Nephron progenitor cell (in vitro differentiated cells): ENCODE results near the gene RIN1.
A peak's percentile ranks its signal among the peaks of the same experiment; 100 is the strongest.

ENCODE experiments used
- DNase-seq: peaks from one replicate; pipeline ENCODE4 v3.0.0; 2021
- H3K27ac Mint-ChIP-seq: 2 replicates; pipeline ENCODE4 v1.8.0; 2021; ENCODE audit warnings: mild to moderate bottlenecking, moderate library complexity, mixed read lengths
- H3K27me3 Mint-ChIP-seq: 2 replicates; pipeline ENCODE4 v1.8.0; 2021; ENCODE audit warnings: mild to moderate bottlenecking, low read depth, mixed read lengths; ENCODE audit not compliant: poor library complexity
- H3K36me3 Mint-ChIP-seq: 2 replicates; pipeline ENCODE4 v1.8.0; 2021; ENCODE audit warnings: low read depth, mixed read lengths
- H3K4me1 Mint-ChIP-seq: 2 replicates; pipeline ENCODE4 v1.8.0; 2021; ENCODE audit warnings: mixed read lengths
- H3K4me3 Mint-ChIP-seq: 2 replicates; pipeline ENCODE4 v1.8.0; 2021; ENCODE audit warnings: mild to moderate bottlenecking, moderate library complexity, mixed read lengths
- H3K9me3 Mint-ChIP-seq: 2 replicates; pipeline ENCODE4 v1.8.0; 2021; ENCODE audit warnings: mild to moderate bottlenecking, moderate library complexity, mixed read lengths
- TF ChIP-seq, protein P1 (sequence below): fragments of 200-600 bp; sonication (generic); IDR thresholded peaks from 2 replicates; pipeline ENCODE4 v1.5.0; 2021; ENCODE audit warnings: antibody characterized with exemption

Gene RIN1

DNA sequence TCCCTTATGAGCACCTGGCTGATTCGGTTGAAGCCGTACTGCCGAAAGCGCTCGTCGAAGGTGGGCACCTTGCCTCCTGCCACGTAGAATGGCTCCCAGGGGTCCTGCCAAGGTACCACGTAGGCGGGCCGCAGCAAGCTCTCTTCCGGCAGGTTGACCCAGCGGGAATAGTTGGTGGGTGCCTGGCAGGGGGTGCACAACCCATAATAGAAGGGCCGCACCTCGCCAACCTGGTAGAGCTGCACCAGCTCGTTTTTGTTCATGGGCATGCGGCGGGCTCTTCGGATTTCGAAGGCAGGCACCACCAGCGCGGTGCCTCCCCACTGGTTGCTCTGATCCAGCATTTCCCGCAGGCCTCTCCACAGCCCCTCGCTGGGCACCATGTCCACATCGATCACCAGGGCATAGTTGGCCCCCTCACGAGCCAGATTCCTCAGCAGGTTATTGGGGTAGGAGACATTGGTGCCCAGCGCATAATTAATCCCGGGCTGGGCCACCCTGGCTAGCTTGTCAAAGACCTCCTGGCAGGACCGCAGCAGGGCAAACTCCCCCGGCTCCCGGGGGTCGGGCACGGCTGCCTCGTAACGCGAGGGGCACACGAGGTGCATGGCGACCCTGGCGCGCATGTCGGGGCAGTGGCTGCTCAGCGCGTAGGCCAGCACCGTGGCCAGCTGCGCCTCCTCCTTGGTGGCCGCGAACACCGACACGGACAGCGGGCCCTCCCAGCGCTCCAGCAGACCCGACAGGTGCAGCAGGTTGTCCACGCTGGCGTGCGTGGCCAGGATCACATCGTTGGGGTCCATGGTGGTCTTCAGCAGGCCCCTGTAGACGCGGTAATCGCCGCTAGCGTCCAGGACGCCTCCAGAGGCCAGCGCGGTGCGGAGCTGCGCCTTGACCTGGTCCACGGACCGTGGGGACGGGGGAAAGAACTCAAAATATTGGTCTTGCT is 10.5 kb upstream of the RIN1 start:
- peaks cover 3% of the 10 kb centered on the region for H3K9me3 Mint-ChIP-seq

DNA sequence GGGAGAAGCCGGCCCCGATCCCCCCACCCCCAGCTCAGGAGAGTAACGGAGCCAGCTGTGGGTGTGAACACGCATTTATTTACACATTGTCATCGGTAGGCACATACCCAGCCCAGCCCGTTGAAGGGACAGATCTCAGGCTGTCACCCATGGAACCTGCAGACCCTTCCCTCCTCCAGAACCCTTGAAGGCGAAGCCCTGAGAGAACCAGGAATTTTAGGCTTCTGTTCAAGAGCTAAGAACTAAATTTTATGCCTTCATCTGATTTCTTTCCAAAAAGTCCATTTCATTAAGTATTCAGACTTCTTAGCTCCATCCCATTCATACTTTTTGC is 9.0 kb upstream of the RIN1 start:
- Mint-ChIP-seq H3K9me3 (peaks cover 3% of the 10 kb centered on the region), H3K27me3 (peaks cover 12% of the 10 kb centered on the region), H3K4me3 (peak overlapping the region; percentile 96), H3K27ac (peak overlapping the region; percentile 97), H3K4me1 (peaks cover 49% of the 10 kb centered on the region), H3K36me3 (peaks cover 11% of the 10 kb centered on the region)
- TF ChIP-seq, protein P1, sequence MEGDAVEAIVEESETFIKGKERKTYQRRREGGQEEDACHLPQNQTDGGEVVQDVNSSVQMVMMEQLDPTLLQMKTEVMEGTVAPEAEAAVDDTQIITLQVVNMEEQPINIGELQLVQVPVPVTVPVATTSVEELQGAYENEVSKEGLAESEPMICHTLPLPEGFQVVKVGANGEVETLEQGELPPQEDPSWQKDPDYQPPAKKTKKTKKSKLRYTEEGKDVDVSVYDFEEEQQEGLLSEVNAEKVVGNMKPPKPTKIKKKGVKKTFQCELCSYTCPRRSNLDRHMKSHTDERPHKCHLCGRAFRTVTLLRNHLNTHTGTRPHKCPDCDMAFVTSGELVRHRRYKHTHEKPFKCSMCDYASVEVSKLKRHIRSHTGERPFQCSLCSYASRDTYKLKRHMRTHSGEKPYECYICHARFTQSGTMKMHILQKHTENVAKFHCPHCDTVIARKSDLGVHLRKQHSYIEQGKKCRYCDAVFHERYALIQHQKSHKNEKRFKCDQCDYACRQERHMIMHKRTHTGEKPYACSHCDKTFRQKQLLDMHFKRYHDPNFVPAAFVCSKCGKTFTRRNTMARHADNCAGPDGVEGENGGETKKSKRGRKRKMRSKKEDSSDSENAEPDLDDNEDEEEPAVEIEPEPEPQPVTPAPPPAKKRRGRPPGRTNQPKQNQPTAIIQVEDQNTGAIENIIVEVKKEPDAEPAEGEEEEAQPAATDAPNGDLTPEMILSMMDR = no peak
- no peak for DNase-seq

More for the DNA sequence above, 10.5 kb upstream of the RIN1 start:
- H3K4me1 Mint-ChIP-seq = peaks cover 49% of the 10 kb centered on the region
- H3K4me3 Mint-ChIP-seq = peak overlapping the region; percentile 96
- no peak for DNase-seq
- TF ChIP-seq, protein P1 = no peak
- H3K27ac Mint-ChIP-seq = no peak overlapping the region
- peaks cover 15% of the 10 kb centered on the region for H3K36me3 Mint-ChIP-seq
- peaks cover 12% of the 10 kb centered on the region for H3K27me3 Mint-ChIP-seq

DNA sequence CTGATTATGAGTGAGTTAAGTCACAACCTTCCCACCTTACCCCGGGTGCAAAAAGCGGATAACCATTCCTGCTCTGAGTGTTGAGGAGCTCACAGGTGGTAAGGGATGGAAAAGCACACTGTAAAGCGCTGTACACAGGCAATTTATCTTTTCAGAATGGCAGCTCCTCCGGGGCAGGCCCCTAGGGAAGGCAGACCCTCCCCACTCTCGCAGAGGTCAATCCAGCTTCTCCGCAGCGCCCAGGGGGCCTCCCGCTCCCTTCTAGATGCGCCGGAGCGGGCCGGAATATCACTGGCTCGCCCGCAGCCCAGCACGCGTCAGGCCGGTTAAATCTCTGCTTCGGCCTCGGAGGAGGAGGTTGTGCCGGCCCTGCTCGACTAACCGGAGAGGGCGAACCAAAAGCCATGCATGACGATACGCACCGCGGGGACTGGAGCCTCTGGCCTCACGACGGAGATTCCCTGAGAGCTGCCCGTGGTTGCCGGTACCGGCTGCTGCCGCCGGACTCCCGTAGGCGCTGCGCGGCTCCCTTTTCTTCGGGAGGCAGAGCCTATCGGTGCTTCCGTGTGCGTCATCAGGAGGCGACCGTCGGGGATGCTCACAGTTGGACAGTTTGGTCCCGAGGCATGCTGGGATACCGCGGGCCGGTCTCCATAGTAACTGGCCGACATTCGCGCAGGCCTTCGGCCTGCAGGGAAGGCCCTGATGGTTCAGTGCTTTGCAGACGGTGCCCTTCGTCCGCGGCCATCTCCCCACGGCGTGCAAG is 8.5 kb upstream of the RIN1 start, which contains the start of gene BRMS1:
BRMS1 (minus strand) TSS at position 555 of the 766 bp plus-strand sequence. CDS start 2,870 bp downstream, outside the sequence.
- H3K4me1 Mint-ChIP-seq = peaks cover 49% of the 10 kb centered on the region
- peak; percentile 96 for DNase-seq
- peaks cover 11% of the 10 kb centered on the region for H3K36me3 Mint-ChIP-seq
- peaks cover 12% of the 10 kb centered on the region for H3K27me3 Mint-ChIP-seq
- TF ChIP-seq, protein P1 = no peak
- H3K4me3 Mint-ChIP-seq = peak within 1 kb of the TSS; percentile 96
- peaks cover 3% of the 10 kb centered on the region for H3K9me3 Mint-ChIP-seq
- H3K27ac Mint-ChIP-seq = peak within 1 kb of the TSS; percentile 97

DNA sequence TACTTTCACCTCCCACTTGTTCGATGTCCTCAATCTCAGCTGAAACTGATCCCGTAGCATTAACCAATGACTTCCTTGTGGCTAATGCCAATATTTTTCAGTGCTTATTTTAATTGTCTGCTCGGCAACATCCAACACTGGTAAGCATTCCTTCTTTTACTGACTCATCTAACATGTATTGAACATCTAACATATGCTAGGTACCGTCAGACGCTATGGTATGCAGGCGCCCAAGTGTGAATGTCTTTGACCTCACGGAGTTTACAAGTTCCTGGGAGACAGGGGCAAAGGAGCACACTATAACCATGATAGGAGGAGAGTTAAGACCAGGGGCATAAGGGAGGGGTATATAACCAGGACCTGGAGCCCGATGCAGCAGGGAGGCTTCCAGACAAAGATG is 6.9 kb upstream of the RIN1 start:
- DNase-seq = no peak
- H3K9me3 Mint-ChIP-seq = peaks cover 3% of the 10 kb centered on the region

DNA sequence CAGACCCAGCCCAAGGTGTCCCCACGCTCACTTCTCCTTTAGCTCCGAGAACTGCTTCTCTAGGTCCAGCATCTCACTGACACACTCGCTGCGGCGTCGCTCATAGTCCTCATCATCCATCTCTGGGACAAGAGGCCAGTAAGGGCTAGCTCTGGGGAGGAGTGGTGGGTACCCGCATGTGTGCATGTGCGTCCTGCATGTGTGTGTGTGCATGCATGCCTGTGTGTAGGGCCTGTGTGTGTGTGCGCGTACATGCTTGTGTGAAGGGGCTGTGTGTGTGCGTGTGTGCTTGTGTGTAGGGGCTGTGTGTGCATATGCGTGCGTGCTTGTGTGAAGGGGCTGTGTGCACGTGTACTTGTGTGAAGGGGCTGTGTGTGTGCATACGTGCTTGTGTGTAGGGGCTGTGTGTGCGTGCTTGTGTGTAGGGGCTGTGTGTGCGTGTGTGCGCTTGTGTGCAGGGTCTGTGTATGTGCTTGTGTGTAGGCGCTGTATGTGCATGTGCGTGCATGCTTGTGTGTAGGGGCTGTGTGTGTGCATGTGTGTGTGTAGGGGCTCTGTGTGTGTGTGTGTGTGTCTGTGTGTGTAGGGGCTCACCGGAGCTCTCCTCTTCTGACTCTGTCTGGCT is 5.4 kb upstream of the RIN1 start:
- Mint-ChIP-seq H3K4me3 (no peak overlapping the region), H3K36me3 (peaks cover 11% of the 10 kb centered on the region), H3K27ac (no peak overlapping the region), H3K9me3 (no peaks in the 10 kb centered on the region), H3K27me3 (peaks cover 5% of the 10 kb centered on the region), H3K4me1 (peaks cover 45% of the 10 kb centered on the region)
- TF ChIP-seq, protein P1 = no peak
- DNase-seq = no peak

More for the DNA sequence above, 6.9 kb upstream of the RIN1 start:
- H3K27ac Mint-ChIP-seq = no peak overlapping the region
- TF ChIP-seq, protein P1 = no peak
- peak overlapping the region; percentile 96 for H3K4me3 Mint-ChIP-seq
- H3K36me3 Mint-ChIP-seq = peaks cover 11% of the 10 kb centered on the region
- H3K27me3 Mint-ChIP-seq = peaks cover 8% of the 10 kb centered on the region
- H3K4me1 Mint-ChIP-seq = peaks cover 42% of the 10 kb centered on the region
